Lung microvascular endothelial cell (primary cell): ENCODE measurements around the gene DLG5. TPM values are rescaled to one million over a fixed set of nuclear protein-coding genes. Genes with fewer than 3 reads are reported as not detected.

Experiments
- DNase-seq, 2 donors: peaks; one replicate each; pipeline versions ENCODE4 v3.0.0 to v3.0.0-alpha.2; 2010; ENCODE audit warnings: low read depth in 2 of 2
- total RNA-seq: library from RNA; depleted of rRNA; stranded (reverse); fragments of >200 nt; gene quantifications from 2 replicates; pipeline ENCODE4 v1.2.1, GENCODE V29; 2014

DLG5 gene
- total RNA-seq, 1 donor from 2014 or later, result 6.9 TPM

DNA sequence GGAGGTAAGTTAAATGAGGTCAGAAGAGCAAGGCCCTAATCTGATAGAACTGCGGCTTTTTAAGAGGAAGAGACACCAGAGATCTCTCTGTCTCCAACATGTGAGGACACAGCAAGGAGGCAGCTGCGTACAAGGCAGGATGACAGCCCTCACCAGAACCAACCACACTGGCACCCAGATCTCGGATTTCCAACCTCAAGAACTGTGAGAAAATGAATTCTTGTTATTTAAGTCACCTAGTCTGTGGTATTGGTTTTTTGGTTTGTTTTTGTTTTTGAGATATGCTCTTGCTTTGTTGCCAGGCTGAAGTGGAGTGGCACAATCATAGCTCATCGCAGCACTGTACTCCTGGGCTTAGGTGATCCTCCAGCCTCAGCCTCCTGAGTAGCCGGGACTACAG is 127.2 kb downstream of the DLG5 start:
- no peak for DNase-seq

DNA sequence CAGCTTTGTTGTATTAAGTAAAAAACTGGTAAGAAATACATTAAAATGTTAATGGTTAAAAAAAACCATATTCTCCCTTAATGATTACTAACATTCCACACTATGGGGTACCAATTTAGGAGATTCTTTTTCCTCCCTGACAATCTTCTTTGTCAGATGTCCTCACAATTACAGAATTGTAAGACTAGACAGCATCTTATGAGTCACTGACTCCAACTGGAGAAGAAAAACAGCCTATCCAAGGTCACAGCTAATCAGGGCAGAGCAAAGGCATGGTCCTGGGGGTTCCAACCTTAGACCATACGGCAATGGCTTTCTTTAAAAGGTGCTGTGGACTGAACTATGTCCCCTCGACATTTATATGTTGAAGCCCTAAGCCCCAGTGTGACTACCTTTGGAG is 127.6 kb downstream of the DLG5 start:
- no peak for DNase-seq

DNA sequence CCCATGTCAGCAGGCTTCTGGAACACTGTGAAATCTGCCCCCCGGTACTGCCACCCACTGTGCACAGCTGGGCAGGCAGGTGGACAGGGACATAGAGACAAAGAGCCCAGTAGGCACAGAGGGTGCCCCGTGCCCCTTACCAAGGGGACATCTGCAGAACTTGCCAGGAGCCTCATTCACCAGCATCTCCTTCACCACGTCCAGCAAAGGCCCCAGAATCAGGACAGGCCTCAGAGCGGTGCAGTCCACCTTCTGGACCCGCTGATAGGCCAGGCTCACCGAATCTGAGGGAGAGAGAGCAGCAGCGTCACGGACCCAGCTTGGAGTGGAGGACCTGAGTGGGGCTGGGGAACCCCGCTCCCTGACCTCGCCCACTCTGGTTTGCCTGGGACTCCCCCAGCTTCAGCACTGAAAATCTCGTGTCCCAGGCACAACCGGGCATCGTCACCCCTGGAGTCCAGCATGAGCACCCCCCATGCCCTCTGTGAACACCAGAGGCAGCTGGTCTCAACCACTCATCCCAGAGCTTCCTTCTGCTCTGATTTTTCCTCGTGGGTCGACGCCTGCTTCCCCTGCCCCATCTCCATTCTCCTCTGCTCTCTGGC is 130.1 kb downstream of the DLG5 start:
- DNase-seq, result no peak

DNA sequence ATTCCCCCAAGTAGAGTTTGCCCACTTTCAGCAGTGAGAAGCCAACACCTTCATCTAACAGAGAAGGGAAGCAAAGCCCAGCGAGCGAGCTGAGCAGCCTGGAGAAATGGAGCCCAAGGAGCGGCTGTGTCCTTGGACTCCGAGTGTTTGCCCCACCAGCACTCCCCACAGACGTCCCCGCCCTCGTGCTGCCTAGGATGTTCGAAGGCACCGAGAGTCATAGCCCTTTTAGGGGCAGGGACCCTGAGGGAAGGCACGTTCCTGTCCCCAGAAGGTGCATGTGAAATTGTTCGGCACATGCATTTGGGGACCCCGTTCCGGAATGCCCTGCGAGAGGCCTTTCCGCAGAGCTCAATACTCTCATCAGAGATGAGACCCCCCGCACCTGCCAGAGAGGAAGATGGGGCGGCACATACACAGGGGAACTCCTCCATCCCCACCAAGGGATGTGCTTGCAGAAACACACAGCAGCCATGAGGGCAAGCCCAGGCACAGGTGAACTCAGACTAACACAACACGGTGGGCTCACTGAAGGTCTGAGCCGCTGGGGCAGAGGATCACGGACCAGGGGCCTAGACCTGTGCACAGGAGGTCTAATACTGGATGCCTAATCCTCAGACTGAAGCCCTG is 131.0 kb downstream of the DLG5 start:
- DNase-seq, result no peak

DNA sequence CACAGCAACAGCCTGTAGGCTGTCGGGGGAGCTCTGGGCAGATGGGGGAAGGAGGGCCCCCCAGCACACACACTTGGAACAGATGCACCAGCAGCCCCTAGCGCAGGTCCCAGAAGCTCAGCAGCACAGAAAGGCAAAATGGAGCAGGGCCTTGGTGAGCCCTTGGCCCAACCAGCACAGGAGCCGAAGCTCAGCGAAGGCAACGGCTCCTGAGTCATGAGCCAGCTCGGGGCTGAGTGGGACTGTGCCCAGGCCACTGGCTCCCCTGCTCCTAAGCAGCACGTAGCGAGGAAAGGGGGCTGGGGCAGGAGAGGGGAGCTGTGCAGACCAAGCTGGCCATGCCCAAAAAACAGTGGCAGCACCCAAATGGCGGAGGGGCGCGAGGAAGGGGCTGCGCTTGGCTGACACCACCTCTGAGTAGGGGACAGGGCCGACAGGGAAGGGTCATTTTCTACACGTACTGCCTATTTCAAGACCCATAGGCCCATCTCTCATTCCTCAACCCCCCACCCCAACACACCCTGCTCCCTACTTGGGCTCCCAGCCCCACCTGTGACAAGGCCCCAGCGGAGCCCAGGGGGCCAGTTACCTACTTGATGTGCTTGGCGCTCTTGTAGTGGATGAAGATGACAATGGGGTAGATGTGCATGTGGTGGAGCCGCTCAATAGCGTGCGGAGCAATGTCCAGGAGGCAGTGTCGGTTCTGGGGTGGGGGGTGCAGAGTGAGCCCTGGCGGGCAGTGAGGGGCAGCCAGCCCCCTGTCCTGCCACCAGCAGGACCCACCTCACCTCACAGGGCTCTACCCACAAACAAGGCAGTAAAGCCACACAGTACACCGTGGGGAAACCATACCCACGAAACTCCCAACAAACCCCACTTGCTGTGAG is 132.1 kb downstream of the DLG5 start:
- DNase-seq, result no peak

DNA sequence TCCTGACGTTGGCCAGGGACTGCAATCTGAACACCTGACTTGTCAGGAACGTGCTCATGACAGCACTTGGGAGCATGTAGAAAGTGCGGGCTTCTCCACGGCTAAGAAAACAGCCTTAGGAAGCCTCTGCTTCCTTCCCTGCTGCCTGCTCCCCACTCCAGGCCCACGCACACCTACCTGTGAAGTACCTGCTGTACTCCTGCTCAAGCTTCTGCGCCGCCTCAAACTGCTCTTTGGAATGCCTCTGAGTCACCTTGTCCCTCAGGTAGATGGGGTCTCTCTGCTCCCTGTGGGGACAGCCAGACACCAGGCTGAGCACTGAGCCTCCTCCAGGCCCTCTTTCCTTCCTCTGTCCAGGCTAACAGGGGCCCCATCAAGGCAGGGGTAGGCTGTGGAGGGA is 132.7 kb downstream of the DLG5 start:
- DNase-seq, result no peak

DNA sequence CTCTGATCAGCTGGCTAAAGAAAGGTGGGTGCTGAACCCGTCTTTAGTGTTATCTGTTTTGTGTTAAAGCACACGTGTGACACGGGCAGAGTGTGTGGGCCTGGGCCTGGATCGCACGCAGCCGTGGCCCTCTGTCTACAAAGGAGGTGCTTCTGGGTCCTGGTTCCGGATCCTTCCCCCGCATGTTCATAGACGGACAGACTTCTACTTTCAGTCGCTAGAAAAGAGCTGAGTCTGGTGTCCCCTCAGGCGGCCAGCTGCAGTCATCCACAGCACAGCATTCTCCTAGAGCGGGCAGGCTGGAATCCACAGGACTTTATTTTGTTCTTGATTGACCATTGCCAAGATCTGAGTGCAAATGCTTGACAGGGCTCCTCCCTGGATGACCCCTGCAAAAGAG is 134.4 kb downstream of the DLG5 start:
- no peak for DNase-seq

DNA sequence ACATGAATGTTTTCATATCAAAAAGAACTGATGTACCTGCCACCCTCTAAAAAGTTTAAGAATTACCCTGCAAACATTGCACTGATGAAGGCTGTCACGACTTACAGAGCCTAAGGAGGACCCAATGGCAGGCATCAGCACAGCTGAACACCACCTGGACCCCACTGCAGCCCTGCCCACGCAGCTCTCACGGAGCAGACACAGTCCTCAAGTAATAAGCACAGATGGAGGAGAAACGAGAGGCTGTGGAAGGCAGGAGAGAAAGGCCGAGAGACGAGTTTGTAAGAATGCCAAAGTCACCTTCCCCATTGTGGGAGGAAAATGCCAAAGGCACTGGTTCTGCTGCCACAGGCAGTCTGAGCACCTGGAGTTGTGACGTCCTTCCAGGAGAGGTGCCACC is 135.0 kb downstream of the DLG5 start:
- DNase-seq, result no peak

DNA sequence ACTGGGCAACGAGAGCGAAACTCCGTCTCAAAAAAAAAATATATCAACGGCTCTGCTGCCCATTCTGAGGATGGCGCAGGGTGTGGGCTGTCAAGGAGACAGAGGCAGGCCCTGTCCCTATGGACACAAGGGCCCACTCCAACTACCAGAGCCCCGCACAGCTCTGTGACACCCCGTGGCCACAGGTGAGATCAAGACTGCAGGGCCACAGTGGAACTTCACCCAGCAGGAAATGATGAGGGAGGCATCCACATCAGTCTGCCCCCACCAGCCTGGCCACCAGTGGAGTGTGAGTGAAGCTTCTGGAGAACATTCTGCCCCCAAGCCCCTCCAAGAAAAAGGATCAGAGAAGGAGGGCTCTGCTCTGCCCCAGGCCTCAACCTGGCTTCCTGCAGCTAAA is 136.7 kb downstream of the DLG5 start:
- no peak for DNase-seq

DNA sequence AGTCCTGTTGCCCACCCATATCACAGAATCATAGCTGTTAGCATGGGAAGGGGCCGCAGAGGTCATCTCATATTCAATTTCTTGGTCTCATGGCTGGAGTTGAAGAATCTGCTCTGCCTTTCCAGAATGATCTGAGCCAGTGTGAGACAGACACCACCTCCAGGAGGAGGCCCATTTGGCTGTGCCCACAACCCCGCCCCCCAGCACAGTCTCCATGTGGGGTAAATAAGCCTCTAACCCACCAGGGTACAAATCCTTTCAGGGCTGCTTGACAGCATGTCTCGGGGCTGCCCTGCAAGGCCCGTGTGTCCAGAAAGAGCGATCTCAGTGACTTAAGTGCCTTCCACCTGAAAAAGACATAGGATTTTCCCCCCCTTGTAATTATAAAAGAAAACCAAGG is 137.5 kb downstream of the DLG5 start:
- no peak for DNase-seq

DNA sequence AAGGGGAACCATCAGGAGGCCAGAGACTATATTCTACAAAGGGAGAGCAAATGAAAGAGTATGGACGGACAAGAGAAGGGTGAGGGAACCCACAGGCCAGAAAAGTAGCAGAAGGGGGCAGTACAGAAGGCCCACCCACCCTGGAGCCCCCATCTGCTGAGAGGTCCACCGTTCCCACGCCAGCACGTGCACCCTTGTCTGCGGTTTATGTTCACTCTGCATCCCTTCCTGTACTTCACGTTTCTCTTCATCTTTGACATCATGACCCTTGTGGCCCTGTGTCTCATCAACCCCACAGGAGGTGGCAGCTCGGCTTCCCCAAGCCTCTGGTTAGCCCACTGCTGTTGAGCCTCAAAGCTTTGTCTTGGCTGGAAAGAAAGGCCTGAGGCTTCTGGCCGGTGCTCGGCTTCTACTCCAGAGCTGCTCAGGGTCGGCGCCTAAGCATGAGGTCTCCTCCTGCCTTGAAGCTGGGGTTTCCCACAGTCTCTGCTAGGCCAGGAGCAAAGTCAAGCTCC is 138.0 kb downstream of the DLG5 start:
- DNase-seq, result no peak

DNA sequence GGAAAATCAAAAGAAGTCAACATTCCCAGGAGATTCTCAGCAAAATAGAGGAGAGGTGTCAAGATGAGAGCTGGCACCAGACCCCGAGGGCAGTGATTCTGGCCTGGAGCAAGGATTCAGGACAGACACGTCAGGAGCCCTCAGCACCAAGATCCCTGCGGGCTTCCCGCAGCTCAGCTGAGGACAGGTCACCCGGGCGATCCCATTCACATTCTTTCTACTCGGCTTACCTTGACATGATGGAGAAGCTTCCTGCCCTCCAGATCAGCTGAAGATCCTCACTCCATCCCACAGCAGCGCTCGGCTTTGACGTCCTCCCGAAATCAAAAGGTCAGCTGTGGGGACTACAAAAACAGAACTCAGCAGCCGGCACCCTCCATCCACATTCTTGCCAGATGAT is 139.1 kb downstream of the DLG5 start:
- DNase-seq, result no peak

DNA sequence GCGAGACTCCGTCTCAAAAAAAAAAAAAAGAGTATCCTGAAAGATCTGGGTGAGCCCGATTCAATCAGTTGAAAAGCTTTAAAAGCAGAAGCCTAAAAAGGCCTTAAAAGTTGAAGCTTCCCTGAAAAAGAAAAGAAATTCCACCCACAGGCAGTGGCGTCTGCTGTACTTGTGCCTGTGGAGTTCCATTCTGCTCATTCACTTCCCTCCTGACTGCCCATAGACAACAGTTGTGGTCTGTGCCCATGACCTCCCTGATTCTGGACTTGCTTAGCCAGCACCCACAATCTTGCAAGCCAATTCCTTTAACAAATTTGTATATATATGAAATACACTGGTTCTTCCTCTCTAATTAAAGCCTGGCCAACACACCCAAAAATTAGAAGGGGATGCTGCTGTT is 141.7 kb downstream of the DLG5 start:
- DNase-seq, result peak; percentile 6 to 81

DNA sequence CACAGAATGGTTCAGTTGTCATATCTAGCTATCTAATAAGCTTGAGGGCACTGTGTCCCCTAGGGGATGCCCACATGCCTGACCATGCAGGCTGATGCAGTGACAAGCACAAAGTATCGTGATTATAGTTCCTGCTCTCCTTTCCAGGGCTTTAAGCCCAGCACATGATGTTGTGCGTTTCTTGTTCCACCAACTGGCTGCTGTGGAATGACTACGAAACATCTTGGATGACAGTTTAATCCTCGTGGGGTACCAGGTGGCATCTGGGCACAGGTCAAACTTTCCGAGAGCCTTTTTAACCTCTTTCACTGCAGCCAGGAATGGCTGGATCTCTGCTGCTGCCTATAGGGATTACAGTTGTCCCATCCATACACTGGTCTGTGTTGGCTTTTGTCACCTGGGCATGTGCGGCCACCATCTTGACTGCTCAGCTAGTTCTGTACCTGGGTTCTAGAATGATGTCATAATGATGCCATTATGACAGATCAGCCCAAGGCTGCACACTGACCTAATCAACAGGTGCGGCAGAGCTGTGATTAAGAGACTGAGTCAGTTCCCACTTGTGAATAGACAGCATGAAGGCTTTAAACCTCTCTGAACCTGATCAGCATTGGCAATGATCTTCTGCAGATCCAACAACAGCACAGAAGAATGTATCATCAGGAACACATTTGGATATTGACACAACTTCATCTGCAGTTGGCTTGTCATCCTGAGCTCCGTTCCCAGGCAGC is 144.1 kb downstream of the DLG5 start:
- no peak for DNase-seq

DNA sequence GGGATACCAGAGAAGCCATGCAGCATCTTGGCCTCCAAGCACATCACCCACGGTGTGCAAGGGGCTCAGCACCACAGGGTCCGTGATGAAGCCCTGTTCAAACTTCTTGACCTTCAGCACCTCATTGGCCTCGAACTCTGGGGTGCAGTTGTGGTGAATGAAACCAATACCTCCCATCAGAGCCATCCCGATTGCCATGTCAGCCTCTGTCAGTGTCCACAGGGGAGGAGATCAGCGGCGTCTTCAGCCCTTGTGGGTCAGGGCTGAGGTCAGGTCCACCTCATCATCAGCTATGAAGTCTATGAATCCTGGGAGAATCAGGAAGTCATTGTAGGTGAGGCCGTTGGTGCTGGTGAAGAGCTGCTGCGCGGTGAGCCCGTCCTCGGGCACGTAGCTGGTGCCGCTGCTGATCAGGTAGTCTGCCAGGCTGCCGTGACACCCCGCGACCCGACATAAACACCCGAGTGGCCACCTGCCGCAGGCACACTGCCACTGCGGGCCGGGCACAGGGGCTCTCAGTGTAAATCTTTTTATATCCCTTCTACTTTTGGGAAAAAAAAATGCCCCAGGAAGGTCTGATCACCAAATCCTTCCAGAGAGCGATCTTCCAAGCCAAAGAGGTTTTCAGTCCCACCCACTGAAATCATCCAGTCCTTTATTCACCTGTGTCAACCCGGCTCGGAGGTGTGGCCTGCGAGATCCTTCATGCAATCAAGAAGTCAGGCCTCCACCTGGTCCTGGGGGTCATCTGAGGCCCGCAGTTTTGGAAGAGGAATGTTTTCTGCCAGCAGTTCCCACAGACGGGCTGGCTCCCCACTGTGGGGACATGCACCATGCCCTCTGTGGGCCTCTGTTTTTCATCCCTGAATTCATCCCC is 144.9 kb downstream of the DLG5 start:
- no peak for DNase-seq

DNA sequence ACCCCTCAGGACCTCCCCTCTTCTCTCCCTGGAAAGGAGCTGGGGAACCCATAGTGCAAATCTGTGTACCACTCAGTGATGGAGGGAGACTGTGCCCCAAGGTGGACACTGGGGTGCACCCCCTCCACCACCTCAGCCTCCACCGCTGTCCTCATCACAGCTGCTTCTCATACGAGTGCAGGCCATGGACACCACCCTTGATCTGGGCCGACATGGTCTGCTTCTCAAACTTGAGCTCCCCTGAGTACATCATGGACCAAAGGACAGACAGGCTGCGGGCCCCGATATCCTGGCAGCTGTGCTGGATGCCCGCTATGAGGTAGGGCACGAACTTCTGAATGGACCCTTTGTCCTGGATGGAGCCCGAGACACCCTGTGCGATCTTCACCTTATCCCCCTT is 146.4 kb downstream of the DLG5 start:
- DNase-seq, result no peak

DNA sequence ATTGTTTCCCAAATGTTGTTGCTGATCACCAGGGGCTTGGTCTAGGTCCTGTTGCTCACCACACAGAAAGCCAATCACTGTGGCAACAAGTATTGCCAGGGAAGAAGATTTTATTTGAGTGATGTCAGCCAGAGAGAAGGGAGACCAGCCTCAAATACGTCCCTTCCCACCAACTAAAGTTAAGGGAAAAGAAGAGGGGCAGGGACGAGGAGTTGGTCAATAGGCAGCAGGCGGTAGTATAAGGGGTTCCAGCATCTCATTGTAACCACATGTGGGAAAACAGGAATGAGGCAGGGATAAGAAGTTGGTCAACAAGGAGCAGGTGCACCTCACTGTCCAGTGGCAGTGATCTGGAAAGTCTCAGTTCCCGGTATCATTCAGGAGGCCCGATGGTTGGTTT is 150.1 kb downstream of the DLG5 start:
- no peak for DNase-seq

DNA sequence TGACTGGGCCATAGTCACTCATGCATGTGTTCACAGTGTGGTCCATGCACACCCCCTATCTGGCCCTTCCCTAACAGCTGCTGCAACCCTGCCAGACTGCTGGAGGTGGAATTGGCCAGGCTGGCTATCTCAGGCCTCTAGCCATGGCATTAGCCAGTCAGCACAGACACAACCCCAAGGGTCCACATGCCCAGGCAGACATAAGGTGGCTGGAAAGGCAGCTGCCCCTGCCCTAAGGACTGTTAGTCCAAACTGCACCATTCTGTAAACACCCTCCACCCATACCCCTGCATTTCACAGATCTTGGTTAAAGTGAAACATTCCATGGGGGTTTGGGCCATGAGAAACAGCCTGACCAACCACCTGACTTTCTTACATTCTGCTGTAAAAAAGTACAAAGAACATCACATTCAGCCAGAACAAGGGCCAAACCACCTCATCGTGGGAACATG is 151.6 kb downstream of the DLG5 start:
- no peak for DNase-seq

DNA sequence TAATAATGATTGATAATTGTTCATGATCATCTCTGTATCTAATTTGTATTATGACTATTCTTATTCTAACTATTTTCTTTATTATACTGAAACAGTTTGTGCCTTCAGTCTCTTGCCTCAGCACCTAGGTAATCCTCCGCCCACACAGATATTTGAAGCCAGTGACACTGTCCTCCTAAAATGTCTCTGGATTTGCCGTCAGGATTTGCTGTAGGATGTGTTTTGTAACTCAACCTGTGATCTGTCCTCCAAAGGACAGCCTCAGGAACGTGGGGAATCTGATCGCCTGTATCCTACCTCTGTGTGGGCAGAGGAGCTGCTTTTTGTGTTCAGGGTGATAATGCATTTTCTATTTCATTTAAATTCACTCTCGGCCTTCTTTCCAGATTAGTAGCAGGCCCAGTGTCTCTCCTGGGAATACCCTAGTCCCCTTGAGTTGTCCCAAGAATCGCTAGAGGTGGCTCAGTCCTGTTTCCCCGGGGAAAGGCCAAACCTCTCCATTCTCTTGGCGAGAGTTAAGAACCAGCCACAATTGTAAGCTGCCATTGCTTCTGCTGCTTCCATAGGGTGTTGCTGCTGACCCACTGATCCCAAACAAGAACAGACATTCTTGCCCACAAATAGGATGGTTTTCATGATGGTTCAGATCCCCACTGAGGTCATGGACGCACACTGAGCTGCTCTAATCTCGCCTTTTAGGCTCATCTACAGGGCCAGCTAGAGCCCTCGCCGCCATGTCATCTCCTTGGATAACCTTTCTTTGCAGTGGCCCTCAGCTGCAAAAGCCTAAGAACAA is 152.7 kb downstream of the DLG5 start:
- no peak for DNase-seq
